HAP-1 (cell line): ENCODE results near the gene TSC22D1.

ENCODE experiments used
- DNase-seq, 2 experiments: peaks; one replicate each; pipeline ENCODE4 v3.0.0-alpha.2; 2016 to 2020; ENCODE audit warnings: low spot score in 2 of 2
- H3K27me3 ChIP-seq: fragments of 250-450 bp; sonication (Bioruptor Pico); 2 replicates; pipeline ENCODE4 v1.5.1; 2020; ENCODE audit warnings: low read depth, mild to moderate bottlenecking, moderate library complexity
- H3K36me3 ChIP-seq: fragments of 250-450 bp; sonication (Bioruptor Pico); replicated peaks from 2 replicates; pipeline ENCODE4 v1.5.1; 2020; ENCODE audit warnings: mild to moderate bottlenecking
- H3K4me1 ChIP-seq: fragments of 250-450 bp; sonication (Bioruptor Pico); 2 replicates; pipeline ENCODE4 v1.5.1; 2020; ENCODE audit warnings: mild to moderate bottlenecking
- H3K4me3 ChIP-seq: fragments of 250-450 bp; sonication (Bioruptor Pico); 2 replicates; pipeline ENCODE4 v1.5.1; 2020; ENCODE audit warnings: mild to moderate bottlenecking, moderate library complexity
- H3K9me3 ChIP-seq: fragments of 250-450 bp; sonication (Bioruptor Pico); 2 replicates; pipeline ENCODE4 v1.5.1; 2020; ENCODE audit warnings: mild to moderate bottlenecking, moderate library complexity
- in situ Hi-C: fragments of 300-500 bp; cut with MboI; formaldehyde crosslinking; loops from 3 replicates; pipeline ENCODE4 v1.14.3; 2020; ENCODE audit warnings: low sequenced_read_pairs, inconsistent platforms, mixed read lengths

Gene TSC22D1

GRCh38 chr13:44508562-44509077 is 67.5 kb downstream of the TSC22D1 start:
- peaks cover 2% of the 10 kb centered on the region for H3K36me3 ChIP-seq
- no peaks in the 10 kb centered on the region for H3K9me3 ChIP-seq
- in situ Hi-C loops: no loop called here
- H3K27me3 ChIP-seq: no peaks in the 10 kb centered on the region
- no peak for DNase-seq
- no peaks in the 10 kb centered on the region for H3K4me1 ChIP-seq
- H3K4me3 ChIP-seq: no peak overlapping the region

GRCh38 chr13:44507639-44508038 is 68.5 kb downstream of the TSC22D1 start:
- H3K4me1 ChIP-seq: no peaks in the 10 kb centered on the region
- in situ Hi-C loops: no loop called here
- no peaks in the 10 kb centered on the region for H3K27me3 ChIP-seq
- H3K9me3 ChIP-seq: no peaks in the 10 kb centered on the region
- H3K36me3 ChIP-seq: no peaks in the 10 kb centered on the region
- DNase-seq: no peak
- H3K4me3 ChIP-seq: no peak overlapping the region

- Histone ChIP-seq H3K4me3 (no peak overlapping the region), H3K27me3 (no peaks in the 10 kb centered on the region), H3K9me3 (no peaks in the 10 kb centered on the region), H3K4me1 (no peaks in the 10 kb centered on the region), H3K36me3 (no peaks in the 10 kb centered on the region)
- no peak for DNase-seq
- in situ Hi-C loops: no loop called here
Observed at GRCh38 chr13:44506719-44507118, 69.4 kb downstream of the TSC22D1 start.

- Histone ChIP-seq H3K27me3 (no peaks in the 10 kb centered on the region), H3K9me3 (no peaks in the 10 kb centered on the region), H3K4me1 (no peaks in the 10 kb centered on the region), H3K4me3 (no peak overlapping the region), H3K36me3 (no peaks in the 10 kb centered on the region)
- in situ Hi-C loops: no loop called here
- DNase-seq: no peak
Observed at GRCh38 chr13:44506251-44506650, 69.9 kb downstream of the TSC22D1 start.

- no peaks in the 10 kb centered on the region for H3K9me3 ChIP-seq
- DNase-seq: no peak
- no peaks in the 10 kb centered on the region for H3K27me3 ChIP-seq
- H3K4me1 ChIP-seq: no peaks in the 10 kb centered on the region
- no peaks in the 10 kb centered on the region for H3K36me3 ChIP-seq
- in situ Hi-C loops: no loop called here
- no peak overlapping the region for H3K4me3 ChIP-seq
Observed at GRCh38 chr13:44504116-44504515, 72.0 kb downstream of the TSC22D1 start.

GRCh38 chr13:44498969-44499368 is 77.2 kb downstream of the TSC22D1 start:
- in situ Hi-C loops: no loop called here
- no peak for DNase-seq
- Histone ChIP-seq H3K27me3 (no peaks in the 10 kb centered on the region), H3K4me1 (peaks cover under 1% of the 10 kb centered on the region; the same call in 1 of the 2 replicates), H3K36me3 (no peaks in the 10 kb centered on the region), H3K4me3 (no peak overlapping the region), H3K9me3 (no peaks in the 10 kb centered on the region)

- Histone ChIP-seq H3K36me3 (no peaks in the 10 kb centered on the region), H3K4me1 (peaks cover 5% of the 10 kb centered on the region; the same call in 1 of the 2 replicates), H3K27me3 (no peaks in the 10 kb centered on the region), H3K4me3 (no peak overlapping the region), H3K9me3 (no peaks in the 10 kb centered on the region)
- DNase-seq: no peak
- in situ Hi-C loops: no loop called here
Observed at GRCh38 chr13:44498502-44498901, 77.6 kb downstream of the TSC22D1 start.

- in situ Hi-C loops: no loop called here
- Histone ChIP-seq H3K36me3 (no peaks in the 10 kb centered on the region), H3K27me3 (no peaks in the 10 kb centered on the region), H3K9me3 (no peaks in the 10 kb centered on the region), H3K4me1 (peaks cover 12% of the 10 kb centered on the region), H3K4me3 (no peak overlapping the region)
- no peak for DNase-seq
Observed at GRCh38 chr13:44497801-44498200, 78.3 kb downstream of the TSC22D1 start.

GRCh38 chr13:44493213-44493812 is 82.8 kb downstream of the TSC22D1 start:
- in situ Hi-C loops: no loop called here
- Histone ChIP-seq H3K9me3 (no peaks in the 10 kb centered on the region), H3K36me3 (no peaks in the 10 kb centered on the region), H3K27me3 (no peaks in the 10 kb centered on the region), H3K4me1 (peaks cover 16% of the 10 kb centered on the region), H3K4me3 (no peak overlapping the region)
- DNase-seq: peak; percentile 20 to 68

- no peak overlapping the region for H3K4me3 ChIP-seq
- H3K36me3 ChIP-seq: no peaks in the 10 kb centered on the region
- no peaks in the 10 kb centered on the region for H3K27me3 ChIP-seq
- H3K9me3 ChIP-seq: no peaks in the 10 kb centered on the region
- in situ Hi-C loops: loop anchor here (10.0 kb wide), 1 partner anchor 485 kb away; no protein-coding TSS in a partner anchor
- peaks cover 16% of the 10 kb centered on the region for H3K4me1 ChIP-seq
- DNase-seq: no peak
Observed at GRCh38 chr13:44489751-44490150, 86.4 kb downstream of the TSC22D1 start.

GRCh38 chr13:44487989-44488388 is 88.1 kb downstream of the TSC22D1 start:
- Histone ChIP-seq H3K4me3 (no peak overlapping the region), H3K27me3 (no peaks in the 10 kb centered on the region), H3K9me3 (no peaks in the 10 kb centered on the region), H3K36me3 (no peaks in the 10 kb centered on the region), H3K4me1 (peaks cover 6% of the 10 kb centered on the region)
- in situ Hi-C loops: loop anchor here (10.0 kb wide), 1 partner anchor 487 kb away; no protein-coding TSS in a partner anchor
- no peak for DNase-seq

GRCh38 chr13:44484562-44485138 is 91.5 kb downstream of the TSC22D1 start:
- H3K4me3 ChIP-seq: no peak overlapping the region
- no peak for DNase-seq
- no peaks in the 10 kb centered on the region for H3K36me3 ChIP-seq
- no peaks in the 10 kb centered on the region for H3K27me3 ChIP-seq
- in situ Hi-C loops: loop anchor here (10.0 kb wide), 1 partner anchor 490 kb away; no protein-coding TSS in a partner anchor
- no peaks in the 10 kb centered on the region for H3K9me3 ChIP-seq
- no peaks in the 10 kb centered on the region for H3K4me1 ChIP-seq

- H3K9me3 ChIP-seq: no peaks in the 10 kb centered on the region
- no peak overlapping the region for H3K4me3 ChIP-seq
- peak in 1 of 2 experiments; percentile 14 for DNase-seq
- H3K27me3 ChIP-seq: no peaks in the 10 kb centered on the region
- peaks cover 9% of the 10 kb centered on the region for H3K4me1 ChIP-seq
- in situ Hi-C loops: no loop called here
- no peaks in the 10 kb centered on the region for H3K36me3 ChIP-seq
Observed at GRCh38 chr13:44474122-44474910, 101.8 kb downstream of the TSC22D1 start.

GRCh38 chr13:44471686-44472085 is 104.4 kb downstream of the TSC22D1 start:
- no peaks in the 10 kb centered on the region for H3K27me3 ChIP-seq
- in situ Hi-C loops: no loop called here

More at GRCh38 chr13:44471686-44472085, 104.4 kb downstream of the TSC22D1 start:
- no peak overlapping the region for H3K4me3 ChIP-seq
- no peak for DNase-seq
- H3K9me3 ChIP-seq: no peaks in the 10 kb centered on the region
- H3K36me3 ChIP-seq: no peaks in the 10 kb centered on the region
- H3K4me1 ChIP-seq: peaks cover 12% of the 10 kb centered on the region
